Heart left ventricle (tissue), 13 donors: ENCODE results near the gene ADGRG1.

Source experiments
- CTCF ChIP-seq, 12 donors: fragments of 200-600 bp; sonication (generic) in 4 of 12; IDR thresholded peaks; one replicate each; pipeline versions ENCODE4 v1.5.0 to v1.8.0; 2018 to 2022; ENCODE audit warnings: antibody characterized with exemption in 12 of 12, mild to moderate bottlenecking in 5 of 12
- POLR2A ChIP-seq, 2 donors: fragments of 450-650 bp; IDR thresholded peaks; one replicate each; pipeline ENCODE4 v1.6.1; 2017; ENCODE audit warnings: antibody characterized with exemption in 2 of 2, mild to moderate bottlenecking in 2 of 2, moderate library complexity in 2 of 2
- donor health status: ischemic (EF 13 %, LVEDD 7.1; RV severe dilation, severe dysfunction).
- donor health status: DM: no; HTN: yes; CAD: no.
- donor health status: DM: no; HTN: no; CAD: no.
- donor health status: ischemic (EF 25% LVEDD 6.9; RV normal size, moderate dysfunction).
- donor health status: ischemic (EF 25% LVEDD 5.7; RV mildly dilated, moderate dysfunction).
- donor health status: ischemic (EF 35%, LVEDD 5.7; RV mildly dilated, moderate dysfunction).
- donor health status: nonischemic (EF 11% LVEDD 7.7; RV severe dilation, severe dysfunction).
- donor health status: DM: yes; HTN: yes; CAD: no.
- donor health status: PGD.
- donor health status: ischemic (EF 29% LVEDD 5.4; RV normal size, mild dysfunction).
- donor health status: nonischemic (EF 23%, LVEDD 6.1; RV moderate dilation, normal function).

DNA sequence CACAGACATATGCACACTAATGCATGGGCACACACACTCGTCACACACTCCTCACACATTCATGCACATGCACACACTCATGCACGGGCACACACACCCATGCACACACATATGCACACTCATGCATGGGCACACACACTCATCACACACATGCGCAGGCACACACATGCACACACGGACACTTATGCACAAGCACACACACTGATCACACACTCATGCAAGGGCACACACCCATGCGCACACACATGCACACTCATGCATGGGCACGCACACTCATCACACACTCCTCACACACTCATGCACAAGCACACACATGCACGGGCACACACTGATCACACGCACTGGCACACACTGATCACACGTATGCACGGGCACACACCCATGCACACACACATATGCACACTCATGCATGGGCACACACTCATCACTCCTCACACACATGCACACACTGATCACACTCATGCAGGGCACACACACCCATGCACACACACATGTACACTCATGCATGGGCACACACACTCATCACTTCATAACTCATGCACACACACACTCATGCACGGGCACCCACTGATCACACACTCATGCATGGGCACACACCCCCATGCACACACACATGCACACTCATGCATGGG is 16.1 kb downstream of the ADGRG1 start:
- TF ChIP-seq CTCF (IDR thresholded peaks at IDR 0.05) = no peak
- no peak for TF ChIP-seq POLR2A (IDR thresholded peaks at IDR 0.05)
